HUDEP-2 (cell line): Measurements from ENCODE around the gene PRRT1B.

Source experiments
- DNase-seq, 76 experiments: peaks; one replicate each; lab custom pipeline; 2025; ENCODE audit not compliant: unreplicated experiment in 76 of 76; lab: John Stamatoyannopoulos, UW

Gene PRRT1B

DNA sequence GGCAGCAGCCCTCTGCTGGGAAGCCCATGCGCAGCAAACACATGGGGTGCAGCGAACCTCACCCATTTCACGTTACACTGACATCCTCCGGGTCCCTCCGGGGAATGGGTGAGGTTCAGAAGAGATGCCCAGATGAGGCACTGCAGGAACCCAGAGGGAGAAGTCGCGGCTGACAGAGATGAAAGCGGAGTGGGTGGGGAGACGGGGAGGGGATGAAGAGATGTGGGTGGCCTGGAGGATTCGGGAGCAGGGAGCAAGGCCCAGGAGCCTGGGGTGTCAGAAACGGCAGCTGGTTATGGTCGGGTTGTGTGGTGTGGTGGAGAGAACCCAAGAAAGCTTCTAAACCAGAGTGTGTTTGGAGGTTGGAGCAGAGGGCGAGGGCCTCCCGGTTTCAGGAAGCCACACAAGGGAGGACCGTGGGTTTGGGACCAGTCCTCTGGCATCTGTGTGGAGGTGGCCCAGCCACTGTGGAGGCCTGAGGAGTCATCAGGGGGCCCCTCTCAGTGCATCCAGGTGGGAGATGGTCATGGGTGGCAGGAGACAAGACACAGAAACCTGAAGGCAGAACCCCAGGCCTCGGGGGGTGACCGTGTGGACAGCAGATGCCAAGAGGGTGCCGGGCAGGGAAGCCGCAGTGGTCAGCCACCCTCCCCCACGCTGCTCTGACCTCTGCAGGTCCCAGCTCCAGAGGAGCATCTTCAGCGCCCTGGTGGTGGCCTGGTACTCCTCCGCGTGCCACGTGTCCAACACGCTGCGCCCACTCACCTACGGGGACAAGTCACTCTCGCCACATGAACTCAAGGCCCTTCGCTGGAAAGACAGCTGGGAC, 22.9 kb upstream of the PRRT1B start:
- DNase-seq = no peak

- no peak for DNase-seq
These were observed 22.3 kb upstream of the PRRT1B start for GRCh38 chr9:131523086-131523388.

DNA sequence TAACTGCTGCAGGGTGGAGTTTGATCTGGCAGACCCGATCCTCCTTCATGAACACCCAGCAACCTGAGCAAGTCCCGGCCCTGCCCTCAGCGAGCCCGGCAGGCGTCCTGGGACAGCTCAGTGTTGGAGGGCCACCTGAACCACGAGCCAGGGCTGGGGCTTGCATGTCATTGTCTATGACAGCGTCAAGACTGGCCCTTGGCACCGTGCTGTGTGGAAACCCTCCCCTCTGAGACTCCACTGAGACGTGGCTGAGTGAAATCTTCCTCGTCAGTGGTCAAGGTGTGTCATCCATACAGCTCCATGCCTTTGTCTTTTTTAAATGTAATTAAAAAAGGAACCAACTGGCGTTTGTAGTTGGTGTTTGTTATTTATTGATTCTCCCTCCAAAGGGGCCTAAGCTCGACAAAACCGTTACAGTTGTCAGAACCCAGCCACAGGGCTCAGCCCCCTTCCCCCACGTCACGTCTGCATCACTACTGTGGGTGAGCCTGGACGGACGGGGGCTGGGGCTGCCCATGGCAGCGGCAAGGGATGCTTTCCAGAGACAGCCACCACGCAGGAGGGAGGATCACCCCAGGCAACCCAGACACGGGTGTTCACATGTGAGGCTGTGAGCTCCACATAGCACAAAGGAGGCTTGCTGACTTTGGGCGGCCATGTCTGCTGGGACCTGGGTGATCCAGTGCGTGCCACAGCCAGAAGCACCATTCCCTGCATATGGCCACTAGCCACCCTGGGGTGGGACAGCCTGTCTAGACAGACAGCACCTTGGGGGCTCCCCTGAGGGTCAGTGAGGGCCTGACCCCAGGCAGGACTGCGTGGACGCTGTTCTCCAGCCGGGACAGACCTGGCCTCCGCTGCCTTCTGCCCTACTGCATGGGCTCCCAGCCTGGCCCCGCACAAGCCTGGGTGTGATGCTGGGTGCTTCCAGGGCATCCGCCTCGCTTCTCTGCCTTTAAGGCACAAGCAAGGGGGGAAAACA, 21.6 kb upstream of the PRRT1B start:
- DNase-seq = no peak

GRCh38 chr9:131524665-131525315, 20.5 kb upstream of the PRRT1B start:
- no peak for DNase-seq

GRCh38 chr9:131525643-131526565, 19.4 kb upstream of the PRRT1B start:
- DNase-seq = no peak

DNA sequence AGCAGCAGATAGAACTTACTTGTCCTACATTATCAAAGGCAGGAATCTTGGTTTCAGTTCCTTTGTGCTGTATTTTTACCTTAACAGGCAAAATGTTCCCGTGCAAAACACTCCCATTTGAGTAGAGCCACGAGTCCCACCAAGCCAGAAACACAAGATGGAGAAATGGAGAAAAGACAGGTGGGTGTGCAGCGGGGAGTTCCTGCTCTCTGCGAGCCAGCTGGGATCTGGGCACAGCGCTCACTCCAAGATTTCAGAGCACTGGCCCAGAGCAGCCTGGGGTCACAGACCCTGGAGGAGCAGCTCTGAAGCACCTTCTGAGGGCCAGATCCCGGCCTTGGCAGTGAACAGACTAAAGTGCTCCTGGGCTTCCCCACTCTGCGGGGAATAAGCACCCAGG, 17.1 kb upstream of the PRRT1B start:
- DNase-seq = no peak

GRCh38 chr9:131528886-131529505, 16.3 kb upstream of the PRRT1B start:
- no peak for DNase-seq

DNA sequence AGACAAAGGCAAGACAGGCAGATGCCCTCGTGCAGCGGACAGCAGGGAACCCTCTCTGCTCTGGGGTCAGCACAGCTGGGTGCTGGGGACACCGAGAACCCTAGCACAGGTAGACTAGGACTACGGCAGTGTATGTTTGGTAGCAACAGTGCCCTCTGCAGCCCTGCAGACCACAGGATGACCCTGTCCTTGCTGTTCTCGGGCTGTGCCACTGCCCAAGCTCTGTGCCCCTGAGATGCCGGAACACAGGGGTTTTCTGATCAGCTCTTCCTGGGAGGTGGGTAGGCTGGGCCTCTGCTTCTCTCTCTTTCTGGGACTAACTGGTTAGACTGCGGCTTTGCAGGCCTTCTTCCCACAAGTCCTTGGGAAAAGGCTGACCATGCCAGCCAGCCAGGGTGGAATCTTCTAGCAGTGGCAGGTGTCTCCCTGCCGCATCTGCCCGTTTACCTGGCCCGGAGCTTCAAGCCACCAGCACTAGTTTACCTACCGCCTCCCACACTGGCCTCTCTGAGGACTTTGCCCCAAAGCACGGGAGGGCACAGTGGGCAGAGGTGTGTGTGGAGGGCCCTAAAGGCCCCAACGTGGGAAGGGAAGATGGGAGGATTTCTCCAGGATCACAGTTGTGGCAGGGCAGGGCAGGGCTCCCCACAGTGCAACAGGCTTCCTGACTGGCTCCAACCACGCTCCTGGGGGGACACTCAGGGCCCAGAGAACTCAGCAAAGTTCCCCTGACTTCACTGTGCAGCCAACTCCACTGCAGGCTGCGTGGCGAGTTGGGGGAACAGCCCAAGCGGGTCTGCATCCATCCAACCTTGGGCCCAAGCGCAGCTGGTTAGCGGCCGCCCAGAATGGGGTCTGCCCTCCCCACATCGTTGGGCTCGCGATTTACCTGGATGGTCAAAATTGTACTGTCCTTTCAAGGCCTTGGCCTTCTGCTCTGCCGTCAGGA, 15.5 kb upstream of the PRRT1B start:
- DNase-seq = no peak

GRCh38 chr9:131530546-131530919, 14.8 kb upstream of the PRRT1B start:
- peak in 13 of 76 experiments; percentile 4 to 23 (median 10) for DNase-seq

DNA sequence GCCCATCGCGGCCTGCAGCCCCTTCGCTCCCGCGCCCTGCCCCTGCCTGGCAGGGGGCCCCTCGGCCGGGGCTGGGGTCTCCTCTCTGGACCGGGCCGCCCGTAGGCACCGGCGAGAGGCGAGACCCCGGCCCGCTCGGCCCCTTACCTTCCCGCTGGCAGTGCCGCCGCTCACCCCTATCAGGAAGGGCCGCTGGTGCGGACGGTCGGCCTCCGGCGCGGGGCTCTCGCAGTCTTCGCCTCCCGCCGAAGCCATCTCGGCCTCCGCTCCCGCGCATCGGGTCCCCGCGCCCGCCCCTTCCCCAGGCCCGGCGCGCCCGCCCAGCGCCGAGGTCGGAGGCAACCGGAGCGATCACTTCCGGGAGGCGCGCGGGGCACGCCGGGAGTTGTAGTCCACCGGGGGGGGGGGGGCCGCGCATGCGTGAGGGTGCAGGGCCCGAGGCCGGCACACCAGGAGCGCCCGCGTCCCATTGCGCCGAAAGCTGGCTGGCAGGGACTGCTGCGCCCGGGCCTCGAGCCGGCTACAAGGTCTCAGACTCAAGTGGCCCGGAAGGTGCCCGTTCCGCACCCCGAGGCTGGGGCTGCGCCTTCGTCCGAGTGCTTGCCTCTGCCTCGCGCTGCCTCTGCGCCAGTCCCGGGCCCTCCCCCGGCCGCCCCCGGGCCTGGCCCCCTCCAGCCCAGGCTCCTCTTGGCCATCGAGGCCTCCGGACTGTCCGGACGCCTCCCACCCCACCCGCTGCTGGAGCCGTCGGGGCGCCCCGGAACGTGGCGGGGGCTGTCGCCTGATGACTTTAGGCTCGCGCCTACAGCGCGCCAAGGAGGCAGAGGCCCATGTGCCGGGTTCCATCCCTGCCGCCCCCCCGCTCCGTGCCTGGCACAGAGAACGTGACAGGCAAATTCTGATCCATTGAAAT, 14.1 kb upstream of the PRRT1B start, which contains the start of gene UCK1:
Gene UCK1, minus strand, starts transcription at position 344 of the 913 bp plus-strand sequence. Its CDS starts 89 bp downstream, at position 255.
- peak in 65 of 76 experiments; percentile 1 to 75 (median 53) for DNase-seq

DNA sequence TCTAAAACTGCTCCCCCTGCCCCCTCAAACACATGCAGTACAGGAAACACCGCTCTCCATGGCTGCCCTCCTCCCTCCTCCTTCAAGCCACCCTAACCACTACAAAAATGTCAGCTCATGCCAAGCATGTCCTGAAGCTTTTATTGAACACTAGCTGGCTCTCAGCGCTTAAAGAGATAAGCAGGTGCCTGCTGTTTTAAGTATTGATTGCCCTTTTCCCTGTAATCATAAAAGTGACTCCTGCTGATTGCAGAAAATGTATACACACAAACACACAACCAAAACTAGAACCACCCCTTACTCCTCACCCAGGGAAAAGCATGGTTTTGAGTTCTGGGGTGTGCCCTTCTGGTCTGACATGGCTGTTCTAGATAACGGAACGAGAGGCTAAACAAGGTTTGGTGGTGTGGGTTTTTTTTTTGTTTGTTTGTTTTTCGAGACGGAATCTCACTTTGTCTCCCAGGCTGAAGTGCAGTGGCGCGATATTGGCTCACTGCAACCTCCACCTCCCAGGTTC, 10.5 kb upstream of the PRRT1B start:
- DNase-seq = peak in 67 of 76 experiments; percentile 5 to 86 (median 51)

- no peak for DNase-seq
These were observed 7.4 kb upstream of the PRRT1B start for GRCh38 chr9:131537946-131538345.

DNA sequence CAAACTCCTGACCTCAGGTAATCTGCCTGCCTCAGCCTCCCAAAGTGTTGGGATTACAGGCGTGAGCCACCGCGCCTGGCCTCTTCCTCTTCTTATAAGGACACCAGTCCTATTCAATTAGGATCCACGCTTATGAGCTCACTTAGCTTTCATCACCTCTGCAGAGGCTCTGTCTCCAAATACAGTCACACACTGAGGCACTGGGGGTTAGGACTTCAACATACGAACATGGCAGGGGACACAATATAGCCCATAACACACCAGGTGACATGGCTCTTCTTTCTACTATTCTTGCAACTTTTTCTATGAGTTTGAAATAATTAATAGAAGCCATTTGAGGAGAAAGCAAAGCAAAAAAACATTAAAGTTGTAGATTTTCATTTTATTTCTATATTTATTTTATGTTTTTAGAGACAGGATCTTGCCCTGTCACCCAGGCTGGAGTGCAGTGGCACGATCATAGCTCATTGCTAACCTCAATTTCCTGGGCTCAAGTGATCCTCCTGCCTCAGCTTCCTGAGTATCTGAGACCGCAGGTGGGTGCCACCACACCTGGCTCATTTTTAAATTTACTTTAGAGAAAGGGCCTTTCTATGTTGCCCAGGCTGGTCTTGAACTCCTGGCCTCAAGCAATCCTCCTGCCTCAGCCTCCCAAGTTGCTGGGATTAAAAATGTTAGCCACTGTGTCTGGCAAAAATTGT, 6.0 kb upstream of the PRRT1B start:
- no peak for DNase-seq

DNA sequence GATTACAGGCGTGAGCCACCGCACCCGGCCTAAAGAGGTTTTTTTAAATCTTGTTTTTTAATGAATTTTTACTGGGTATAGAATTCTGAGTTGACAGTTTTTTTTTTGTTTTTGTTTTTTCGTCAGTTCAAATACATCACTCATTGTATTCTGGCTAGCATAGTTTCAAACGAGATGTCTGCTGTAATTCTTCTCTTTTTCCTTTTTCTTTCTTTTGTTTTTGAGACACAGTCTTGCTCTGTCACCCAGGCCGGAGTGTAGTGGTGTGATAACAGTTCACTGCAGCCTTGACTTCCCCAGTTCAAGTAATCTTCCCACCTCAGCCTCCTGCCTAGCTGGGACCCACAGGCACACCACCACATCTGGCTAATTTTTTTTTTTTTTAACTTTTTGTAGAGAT, 2.2 kb upstream of the PRRT1B start:
- DNase-seq = no peak

DNA sequence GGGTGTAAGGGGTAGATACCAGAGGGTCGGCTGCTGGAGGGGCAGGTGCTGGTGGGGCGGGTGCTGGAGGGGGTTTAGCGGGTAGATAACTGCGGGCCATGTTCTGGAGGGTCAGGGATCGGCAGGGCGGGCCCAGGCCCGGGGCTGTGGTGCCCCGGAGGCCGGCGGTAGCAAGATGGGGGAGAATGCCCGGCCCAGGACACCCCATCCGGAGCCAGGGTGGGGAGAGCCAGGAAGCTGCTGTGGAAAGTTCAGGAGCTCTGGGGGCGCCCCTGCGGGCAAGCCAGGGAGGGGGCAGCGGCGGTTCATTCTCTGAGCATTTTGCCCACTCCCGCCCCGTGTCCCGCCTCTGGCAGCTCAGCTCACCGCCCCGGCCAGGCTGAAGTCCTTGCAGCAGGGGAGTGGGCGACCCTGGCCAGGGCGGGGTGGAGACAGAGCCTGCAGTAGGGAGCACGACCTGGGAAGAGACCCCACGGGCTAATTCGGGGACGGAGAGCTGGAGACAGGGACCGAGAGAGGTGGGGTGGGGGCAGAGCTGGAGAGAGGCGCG, 538 bp downstream of the PRRT1B start:
- no peak for DNase-seq

DNA sequence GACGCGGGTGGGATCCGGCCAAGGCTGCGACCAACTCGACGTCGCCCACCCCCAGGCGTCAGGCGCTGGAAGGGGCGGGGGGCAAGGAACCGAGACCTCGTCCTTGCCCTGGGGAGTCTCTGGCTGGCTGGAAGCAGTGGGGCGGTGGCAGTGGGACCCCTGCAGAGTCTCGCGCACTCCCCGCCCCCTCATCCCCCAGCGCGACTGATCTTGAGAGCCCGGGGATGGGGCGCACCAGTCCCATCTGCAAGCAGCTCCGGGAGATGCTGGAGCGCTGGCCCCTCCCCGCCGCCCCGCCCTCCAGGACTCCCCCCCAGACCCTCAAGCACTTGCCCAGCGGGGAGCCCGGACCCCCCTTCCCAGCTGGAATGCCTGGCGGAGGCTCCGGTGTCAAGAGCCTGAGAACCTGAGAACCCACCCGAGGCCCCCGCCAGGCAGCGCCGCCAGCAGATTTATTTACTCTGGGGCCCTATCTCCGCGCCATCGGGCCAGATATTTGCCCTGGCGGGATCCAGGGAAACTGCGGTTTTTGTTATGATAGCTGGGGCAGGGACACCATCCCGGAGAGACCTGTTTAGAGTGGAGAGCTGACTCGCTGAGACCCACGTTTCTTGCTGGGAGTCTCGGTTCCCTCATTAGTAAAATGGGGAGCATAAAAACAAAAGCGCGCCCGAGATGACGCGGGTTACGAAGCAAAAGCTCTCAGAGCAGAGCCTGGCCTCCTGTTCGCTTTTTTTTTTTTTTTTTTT, 1.2 kb downstream of the PRRT1B start:
- no peak for DNase-seq
